Naive thymus-derived CD8-positive, alpha-beta T cell (primary cell): ENCODE measurements around the gene SPANXN1. TPM values are rescaled to one million over a fixed set of nuclear protein-coding genes. Genes with fewer than 3 reads are reported as not detected.
"Not testable (repeated sequence)": the region's sequence is repeated elsewhere in the genome, so short reads cannot be mapped to it uniquely, and the experiment has no call there.

Source experiments
- ATAC-seq, 2 donors: fragments of 150-1000 bp; cut with Tn5 transposase in 1 of 2; sonication (Bioruptor Pico), chemical (Tn5 transposase) in 1 of 2; 1 replicate in 1 of 2; 2 replicates in 1 of 2; pipeline ENCODE4 v1.10.0; 2021; ENCODE audit warnings: mild to moderate bottlenecking in 2 of 2, moderate library complexity in 2 of 2
- POLR2A ChIA-PET: fragments of 350-600 bp; sonication (Branson Sonifier 250); formaldehyde crosslinking; loops from one replicate; lab custom pipeline; 2021; ENCODE audit warnings: antibody characterized with exemption; lab: Charles Lee
- DNase-seq, 10 donors: peaks; one replicate each; pipeline versions ENCODE4 v3.0.0 to v3.0.0-alpha.2; 2020 to 2022
- H3K27ac Mint-ChIP-seq, 10 donors: one replicate each; pipeline ENCODE4 v1.8.0; 2020 to 2022; ENCODE audit warnings: mild to moderate bottlenecking in 10 of 10, mixed read lengths in 10 of 10, moderate library complexity in 4 of 10, inconsistent platforms in 1 of 10
- H3K27me3 Mint-ChIP-seq, 5 donors: one replicate each; pipeline ENCODE4 v1.8.0; 2021 to 2022; ENCODE audit warnings: mixed read lengths in 5 of 5
- H3K36me3 Mint-ChIP-seq, 3 donors: one replicate each; pipeline ENCODE4 v1.8.0; 2020 to 2022; ENCODE audit warnings: mixed read lengths in 3 of 3, mild to moderate bottlenecking in 2 of 3, inconsistent platforms in 1 of 3
- H3K4me1 Mint-ChIP-seq, 4 donors: one replicate each; pipeline ENCODE4 v1.8.0; 2021 to 2022; ENCODE audit warnings: mixed read lengths in 4 of 4
- H3K4me3 Mint-ChIP-seq, 10 donors: one replicate each; pipeline ENCODE4 v1.8.0; 2020 to 2022; ENCODE audit warnings: mild to moderate bottlenecking in 10 of 10, mixed read lengths in 10 of 10, moderate library complexity in 6 of 10, inconsistent platforms in 1 of 10
- H3K9me3 Mint-ChIP-seq, 9 donors: one replicate each; pipeline ENCODE4 v1.8.0; 2020 to 2022; ENCODE audit warnings: mixed read lengths in 9 of 9, mild to moderate bottlenecking in 3 of 9, inconsistent platforms in 1 of 9, moderate library complexity in 1 of 9
- polyA plus RNA-seq, 3 donors: library from polyadenylated mRNA; unstranded; fragments of 300-500 nt; fragmentation: Illumina TruSeq; gene quantifications; one replicate each; pipeline ENCODE4 v1.2.3, GENCODE V29; 2021
- total RNA-seq, 8 experiments: library from RNA in 2 of 8; stranded (reverse) in 2 of 8; gene quantifications; one replicate each; pipeline ENCODE4 v1.2.3 and lab custom pipeline; 2021 to 2026

Gene SPANXN1, protein sequence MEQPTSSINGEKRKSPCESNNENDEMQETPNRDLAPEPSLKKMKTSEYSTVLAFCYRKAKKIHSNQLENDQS
- not detected for total RNA-seq
- polyA plus RNA-seq = not detected
- total RNA-seq (lab: John Stamatoyannopoulos, UW) = 0 reads per million in 6 experiments

- POLR2A ChIA-PET, DNase-seq, H3K4me3 Mint-ChIP-seq, ATAC-seq, H3K36me3 Mint-ChIP-seq, H3K27me3 Mint-ChIP-seq, H3K27ac Mint-ChIP-seq, H3K4me1 Mint-ChIP-seq: not testable (repeated sequence)
- H3K9me3 Mint-ChIP-seq = peaks cover 0 to 17% (median 2%) of the 10 kb centered on the region in 9 donors
Observed at GRCh38 chrX:145247203-145247602, at the start of gene SPANXN1. Gene SPANXN1, plus strand, starts transcription at chrX:145247503. Its CDS starts 84 bp downstream, at chrX:145247587.

GRCh38 chrX:145199078-145199477, 48.2 kb upstream of the SPANXN1 start:
- ATAC-seq (no peak), DNase-seq (no peak)
- Mint-ChIP-seq H3K27ac (no peak overlapping the region), H3K4me1 (no peaks in the 10 kb centered on the region), H3K9me3 (peaks cover 0 to 2% (median 0%) of the 10 kb centered on the region in 9 donors), H3K4me3 (no peak overlapping the region), H3K36me3 (no peaks in the 10 kb centered on the region), H3K27me3 (no peaks in the 10 kb centered on the region)
- POLR2A ChIA-PET = no interaction called here

- POLR2A ChIA-PET = no interaction called here
- DNase-seq (no peak), ATAC-seq (no peak)
- no peak overlapping the region for H3K4me3 Mint-ChIP-seq
- H3K27me3 Mint-ChIP-seq = no peaks in the 10 kb centered on the region
- no peaks in the 10 kb centered on the region for H3K36me3 Mint-ChIP-seq
- no peak overlapping the region for H3K27ac Mint-ChIP-seq
- no peaks in the 10 kb centered on the region for H3K4me1 Mint-ChIP-seq
- peaks cover 0 to 10% (median 0%) of the 10 kb centered on the region in 9 donors for H3K9me3 Mint-ChIP-seq
Observed at GRCh38 chrX:145213504-145213903, 33.8 kb upstream of the SPANXN1 start.

DNA sequence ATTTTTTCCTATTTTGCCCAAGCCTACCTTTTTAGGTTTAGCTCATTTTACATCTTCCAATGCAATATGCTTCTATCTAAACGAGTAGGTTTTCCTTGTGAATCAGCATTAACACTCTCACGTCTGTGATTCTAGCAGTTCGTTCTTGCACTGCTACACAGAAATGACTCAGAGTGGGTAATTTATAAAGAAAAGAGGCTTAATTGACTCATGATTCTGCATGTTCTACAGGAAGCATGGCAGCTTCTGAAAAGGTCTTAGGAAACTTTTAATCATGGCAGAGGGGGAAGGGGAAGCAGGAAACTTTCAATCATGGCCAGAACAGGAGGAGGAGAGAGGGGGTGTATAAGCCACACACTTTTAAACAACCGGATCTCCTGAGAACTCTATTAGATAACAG, 44.9 kb downstream of the SPANXN1 start:
- H3K4me1 Mint-ChIP-seq = no peaks in the 10 kb centered on the region
- ATAC-seq (no peak), DNase-seq (no peak)
- no peaks in the 10 kb centered on the region for H3K27me3 Mint-ChIP-seq
- H3K9me3 Mint-ChIP-seq = peaks cover 0 to 4% (median 0%) of the 10 kb centered on the region in 9 donors
- POLR2A ChIA-PET = no interaction called here
- H3K27ac Mint-ChIP-seq = no peak overlapping the region
- no peaks in the 10 kb centered on the region for H3K36me3 Mint-ChIP-seq
- H3K4me3 Mint-ChIP-seq = no peak overlapping the region
